Bone marrow (tissue), 2 donors: ENCODE results near the gene BYSL.

Experiments used
- DNase-seq, 2 donors: peaks; one replicate each; lab custom pipeline; 2025; lab: John Stamatoyannopoulos, UW

Gene BYSL

DNA sequence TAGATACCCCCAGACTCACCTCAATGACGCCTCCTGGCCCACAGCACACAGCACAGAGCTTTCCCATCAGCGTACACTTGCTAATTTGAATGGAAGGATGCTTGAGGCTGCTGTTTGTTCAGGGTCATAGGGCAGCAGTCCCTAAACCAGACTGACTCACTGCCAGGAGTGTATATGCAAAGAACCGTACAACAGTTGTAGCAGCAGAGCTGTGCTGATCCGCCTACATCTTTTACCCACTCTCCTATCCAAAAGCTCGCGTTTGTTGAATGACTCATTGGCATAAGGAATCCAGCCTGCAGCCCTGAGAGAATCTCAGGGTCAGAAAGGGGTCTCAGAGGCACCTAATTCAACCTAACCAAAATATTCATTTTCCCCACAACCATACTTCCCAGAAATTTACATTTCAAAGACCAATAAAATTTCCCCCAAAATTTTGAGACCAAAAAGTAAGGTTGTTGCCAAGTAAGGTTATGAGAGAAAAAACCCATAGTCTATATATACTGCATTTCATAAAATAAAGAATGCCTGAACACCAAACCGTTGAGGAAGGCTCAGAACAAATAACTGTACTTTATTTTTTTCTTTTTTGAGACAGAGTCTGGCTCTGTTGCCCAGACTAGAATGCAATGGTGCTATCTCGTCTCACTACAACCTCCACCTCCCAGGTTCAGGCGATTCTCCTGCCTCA is 55.6 kb downstream of the BYSL start:
- DNase-seq, result no peak
